A673 (cell line): ENCODE results near the gene EYS. TPM values are rescaled to one million over a fixed set of nuclear protein-coding genes. Genes with fewer than 3 reads are reported as not detected.

Experiments used
- BruUV-seq: library from RNA; stranded (reverse); fragments of 400-500 nt; replicated peaks from 2 replicates; lab custom pipeline; 2021; lab: Mats Ljungman, UMichigan
- CTCF ChIA-PET: fragments of 300-600 bp; sonication (Branson Sonifier 250); formaldehyde crosslinking; loops from one replicate; lab custom pipeline; 2022; ENCODE audit warnings: antibody characterized with exemption; lab: Charles Lee
- POLR2A ChIA-PET: fragments of 300-600 bp; sonication (Branson Sonifier 250); formaldehyde crosslinking; loops from one replicate; lab custom pipeline; 2022; ENCODE audit warnings: antibody characterized with exemption; ENCODE audit not compliant: low non-redundant PET; lab: Charles Lee
- DNase-seq: peaks from one replicate; pipeline ENCODE4 v3.0.0-alpha.2; 2015; ENCODE audit warnings: low spot score
- H3K27ac ChIP-seq: fragments of 200-600 bp; sonication (generic); 2 replicates; pipeline ENCODE4 v1.5.1; 2016; ENCODE audit warnings: mixed run types, low read depth, mild to moderate bottlenecking, mixed read lengths, antibody characterized with exemption, low read length; ENCODE audit not compliant: poor library complexity, severe bottlenecking
- H3K27me3 ChIP-seq: fragments of 200-600 bp; sonication (generic); replicated peaks from 2 replicates; pipeline ENCODE4 v1.6.1; 2017; ENCODE audit warnings: mixed run types, low read depth, mild to moderate bottlenecking, mixed read lengths, antibody characterized with exemption, low read length; ENCODE audit not compliant: insufficient read depth, poor library complexity
- H3K36me3 ChIP-seq: fragments of 200-600 bp; sonication (generic); 2 replicates; pipeline ENCODE4 v1.6.1; 2016; ENCODE audit warnings: mixed run types, mild to moderate bottlenecking, mixed read lengths, antibody characterized with exemption, low read length; ENCODE audit not compliant: insufficient read depth, poor library complexity, severe bottlenecking
- H3K4me1 ChIP-seq: fragments of 200-600 bp; sonication (generic); 2 replicates; pipeline ENCODE4 v1.6.1; 2017; ENCODE audit warnings: mixed run types, mild to moderate bottlenecking, mixed read lengths, antibody characterized with exemption, low read length; ENCODE audit not compliant: insufficient read depth, poor library complexity, severe bottlenecking
- H3K4me3 ChIP-seq: fragments of 200-600 bp; sonication (generic); 2 replicates; pipeline ENCODE4 v1.5.1; 2016; ENCODE audit warnings: low read depth, mixed run types, mild to moderate bottlenecking, mixed read lengths, low read length; ENCODE audit not compliant: poor library complexity, severe bottlenecking
- H3K9me3 ChIP-seq: fragments of 200-600 bp; sonication (generic); 2 replicates; pipeline ENCODE4 v1.6.1; 2016; ENCODE audit warnings: mixed run types, low read depth, mild to moderate bottlenecking, mixed read lengths, antibody characterized with exemption, low read length; ENCODE audit not compliant: poor library complexity, severe bottlenecking
- CTCF ChIP-seq: fragments of 300-800, 200-600 bp; sonication (generic); conservative IDR thresholded peaks from 2 replicates; pipeline ENCODE4 v1.5.1; 2017; ENCODE audit warnings: low read depth, mild to moderate bottlenecking, antibody characterized with exemption, low read length, moderate library complexity, mixed read lengths
- EZH2 ChIP-seq: fragments of 200-600 bp; sonication (generic); IDR thresholded peaks from 2 replicates; pipeline ENCODE4 v1.6.1; 2017; ENCODE audit warnings: borderline replicate concordance, low read depth, mild to moderate bottlenecking, mixed read lengths, antibody characterized with exemption, low read length; ENCODE audit not compliant: poor library complexity, severe bottlenecking
- intact Hi-C: fragments of 100-400 bp; cut with micrococcal nuclease; formaldehyde crosslinking; loops from one replicate; pipeline ENCODE4 v1.10.0; 2022; ENCODE audit not compliant: unreplicated experiment
- total RNA-seq: library from RNA; stranded (reverse); gene quantifications from 2 replicates; pipeline ENCODE4 v1.2.3, GENCODE V29; 2021

The EYS gene
- total RNA-seq, 1 experiment from 2014 or later: 0.47 TPM

GRCh38 chr6:64889144-64889543 lies 817.9 kb downstream of the EYS start:
- no peaks in the 10 kb centered on the region for H3K36me3 ChIP-seq
- no peaks in the 10 kb centered on the region for H3K4me1 ChIP-seq
- no TSS peak for BruUV-seq
- H3K9me3 ChIP-seq: no peaks in the 10 kb centered on the region
- no peak overlapping the region for H3K27ac ChIP-seq
- H3K4me3 ChIP-seq: no peak overlapping the region
- intact Hi-C loops: no loop called here
- ChIA-PET POLR2A (no interaction called here), CTCF (no interaction called here)
- no peak for DNase-seq
- TF ChIP-seq CTCF: no peak
- H3K27me3 ChIP-seq: no peaks in the 10 kb centered on the region

GRCh38 chr6:64874776-64875175 lies 832.2 kb downstream of the EYS start:
- Histone ChIP-seq H3K4me1 (no peaks in the 10 kb centered on the region), H3K9me3 (no peaks in the 10 kb centered on the region), H3K4me3 (no peak overlapping the region), H3K27ac (no peak overlapping the region), H3K27me3 (no peaks in the 10 kb centered on the region), H3K36me3 (no peaks in the 10 kb centered on the region)
- no TSS peak for BruUV-seq
- ChIA-PET POLR2A (no interaction called here), CTCF (no interaction called here)
- TF ChIP-seq EZH2 (no peak), CTCF (no peak)
- intact Hi-C loops: no loop called here
- no peak for DNase-seq

- no peak for DNase-seq
- intact Hi-C loops: no loop called here
- CTCF ChIA-PET: no interaction called here
Observed at GRCh38 chr6:64872633-64873032, 834.4 kb downstream of the EYS start.

More at GRCh38 chr6:64872633-64873032, 834.4 kb downstream of the EYS start:
- no peaks in the 10 kb centered on the region for H3K4me1 ChIP-seq
- POLR2A ChIA-PET: no interaction called here
- H3K4me3 ChIP-seq: no peak overlapping the region
- H3K27me3 ChIP-seq: no peaks in the 10 kb centered on the region
- H3K36me3 ChIP-seq: no peaks in the 10 kb centered on the region
- no peak for TF ChIP-seq CTCF
- no peak for TF ChIP-seq EZH2
- no TSS peak for BruUV-seq
- H3K9me3 ChIP-seq: no peaks in the 10 kb centered on the region
- no peak overlapping the region for H3K27ac ChIP-seq
